ENCODE measurements around the gene ANKS3. TPM values are rescaled to one million over a fixed set of nuclear protein-coding genes. Genes with fewer than 3 reads are reported as not detected.
A peak's percentile ranks its signal among the peaks of the same experiment; 100 is the strongest.

The ANKS3 gene
- total RNA-seq, 2 donors from 2014 or later: 19.0 to 39.1 TPM

- Mint-ChIP-seq H3K36me3 (peaks cover 6% of the 10 kb centered on the region), H3K9me3 (no peaks in the 10 kb centered on the region), H3K27me3 (no peaks in the 10 kb centered on the region), H3K4me3 (no peak overlapping the region), H3K27ac (no peak overlapping the region), H3K4me1 (ENCODE audit: low read depth in 2 of 2) (no peaks in the 10 kb centered on the region)
- ATAC-seq (no peak), DNase-seq (ENCODE audit: low spot score) (peak; percentile 29)
These were observed 32.9 kb downstream of the ANKS3 start for GRCh38 chr16:4700997-4701743.

- no peak overlapping the region for H3K27ac Mint-ChIP-seq
- ATAC-seq: no peak
- H3K4me3 Mint-ChIP-seq: no peak overlapping the region
- H3K36me3 Mint-ChIP-seq: peaks cover 6% of the 10 kb centered on the region
- DNase-seq (ENCODE audit: low spot score): peak; percentile 37
- H3K27me3 Mint-ChIP-seq: no peaks in the 10 kb centered on the region
- no peaks in the 10 kb centered on the region for H3K9me3 Mint-ChIP-seq
- H3K4me1 Mint-ChIP-seq (ENCODE audit: low read depth in 2 of 2): peaks cover 2% of the 10 kb centered on the region in 2 donors
These were observed 33.6 kb downstream of the ANKS3 start for GRCh38 chr16:4700380-4700996.

GRCh38 chr16:4699046-4699556, 35.0 kb downstream of the ANKS3 start:
- H3K36me3 Mint-ChIP-seq: peaks cover 6% of the 10 kb centered on the region
- H3K9me3 Mint-ChIP-seq: no peaks in the 10 kb centered on the region
- H3K27ac Mint-ChIP-seq: no peak overlapping the region
- peaks cover 5 to 6% of the 10 kb centered on the region in 2 donors for H3K4me1 Mint-ChIP-seq (ENCODE audit: low read depth in 2 of 2)
- no peak for DNase-seq (ENCODE audit: low spot score)
- no peaks in the 10 kb centered on the region for H3K27me3 Mint-ChIP-seq
- no peak overlapping the region for H3K4me3 Mint-ChIP-seq
- ATAC-seq: no peak

GRCh38 chr16:4698321-4699045, 35.6 kb downstream of the ANKS3 start:
- no peak for DNase-seq (ENCODE audit: low spot score)
- ATAC-seq: no peak
- Mint-ChIP-seq H3K27ac (no peak overlapping the region), H3K4me1 (ENCODE audit: low read depth in 2 of 2) (peaks cover 5 to 6% of the 10 kb centered on the region in 2 donors), H3K9me3 (no peaks in the 10 kb centered on the region), H3K4me3 (no peak overlapping the region), H3K27me3 (no peaks in the 10 kb centered on the region), H3K36me3 (peaks cover 6% of the 10 kb centered on the region)

GRCh38 chr16:4697848-4698291, 36.2 kb downstream of the ANKS3 start:
- no peak for ATAC-seq
- Mint-ChIP-seq H3K4me1 (ENCODE audit: low read depth in 2 of 2) (peaks cover 5 to 6% of the 10 kb centered on the region in 2 donors), H3K27me3 (no peaks in the 10 kb centered on the region), H3K27ac (no peak overlapping the region), H3K36me3 (peaks cover 6% of the 10 kb centered on the region), H3K9me3 (no peaks in the 10 kb centered on the region), H3K4me3 (no peak overlapping the region)
- no peak for DNase-seq (ENCODE audit: low spot score)

- H3K4me3 Mint-ChIP-seq: no peak overlapping the region
These were observed 36.9 kb downstream of the ANKS3 start for GRCh38 chr16:4696905-4697847.

GRCh38 chr16:4696172-4696904, 37.7 kb downstream of the ANKS3 start:
- ATAC-seq (no peak), DNase-seq (ENCODE audit: low spot score) (no peak)
- H3K4me3 Mint-ChIP-seq: no peak overlapping the region
- H3K27me3 Mint-ChIP-seq: no peaks in the 10 kb centered on the region
- H3K4me1 Mint-ChIP-seq (ENCODE audit: low read depth in 2 of 2): peaks cover 5 to 11% of the 10 kb centered on the region in 2 donors
- peaks cover 6% of the 10 kb centered on the region for H3K36me3 Mint-ChIP-seq
- H3K9me3 Mint-ChIP-seq: no peaks in the 10 kb centered on the region
- no peak overlapping the region for H3K27ac Mint-ChIP-seq

More at GRCh38 chr16:4696905-4697847, 36.9 kb downstream of the ANKS3 start:
- Mint-ChIP-seq H3K9me3 (no peaks in the 10 kb centered on the region), H3K4me1 (ENCODE audit: low read depth in 2 of 2) (peaks cover 5 to 10% of the 10 kb centered on the region in 2 donors), H3K36me3 (peaks cover 6% of the 10 kb centered on the region), H3K27me3 (no peaks in the 10 kb centered on the region), H3K27ac (no peak overlapping the region)
- ATAC-seq (no peak), DNase-seq (ENCODE audit: low spot score) (no peak)

GRCh38 chr16:4695473-4696171, 38.4 kb downstream of the ANKS3 start:
- no peaks in the 10 kb centered on the region for H3K9me3 Mint-ChIP-seq
- H3K36me3 Mint-ChIP-seq: peaks cover 6% of the 10 kb centered on the region
- peak overlapping the region; percentile 67 for H3K4me3 Mint-ChIP-seq
- DNase-seq (ENCODE audit: low spot score) (no peak), ATAC-seq (no peak)
- H3K27me3 Mint-ChIP-seq: no peaks in the 10 kb centered on the region
- H3K27ac Mint-ChIP-seq: peak overlapping the region in 1 of 2 donors; percentile 81
- peaks cover 5 to 12% of the 10 kb centered on the region in 2 donors for H3K4me1 Mint-ChIP-seq (ENCODE audit: low read depth in 2 of 2)

GRCh38 chr16:4694642-4695451, 39.2 kb downstream of the ANKS3 start:
- Mint-ChIP-seq H3K36me3 (peaks cover 4% of the 10 kb centered on the region), H3K9me3 (no peaks in the 10 kb centered on the region), H3K4me3 (peak overlapping the region; percentile 67), H3K4me1 (ENCODE audit: low read depth in 2 of 2) (peaks cover 5 to 12% of the 10 kb centered on the region in 2 donors), H3K27me3 (no peaks in the 10 kb centered on the region), H3K27ac (peak overlapping the region in 1 of 2 donors; percentile 81)
- DNase-seq (ENCODE audit: low spot score) (peak; percentile 59), ATAC-seq (no peak)

- peak; percentile 63 for DNase-seq (ENCODE audit: low spot score)
- Mint-ChIP-seq H3K27me3 (no peaks in the 10 kb centered on the region), H3K36me3 (no peaks in the 10 kb centered on the region), H3K27ac (peak overlapping the region; percentile 39 to 41), H3K4me1 (ENCODE audit: low read depth in 2 of 2) (peaks cover 5 to 12% of the 10 kb centered on the region in 2 donors), H3K4me3 (peak overlapping the region; percentile 75), H3K9me3 (no peaks in the 10 kb centered on the region)
- ATAC-seq: peak; percentile 22 to 45
These were observed 40.0 kb downstream of the ANKS3 start for GRCh38 chr16:4693956-4694641.
